ENCODE results near the gene CAMK1D. TPM values are rescaled to one million over a fixed set of nuclear protein-coding genes. Genes with fewer than 3 reads are reported as not detected.

CAMK1D gene
- total RNA-seq, 1 experiment from 2014 or later = 6.3 TPM

DNA sequence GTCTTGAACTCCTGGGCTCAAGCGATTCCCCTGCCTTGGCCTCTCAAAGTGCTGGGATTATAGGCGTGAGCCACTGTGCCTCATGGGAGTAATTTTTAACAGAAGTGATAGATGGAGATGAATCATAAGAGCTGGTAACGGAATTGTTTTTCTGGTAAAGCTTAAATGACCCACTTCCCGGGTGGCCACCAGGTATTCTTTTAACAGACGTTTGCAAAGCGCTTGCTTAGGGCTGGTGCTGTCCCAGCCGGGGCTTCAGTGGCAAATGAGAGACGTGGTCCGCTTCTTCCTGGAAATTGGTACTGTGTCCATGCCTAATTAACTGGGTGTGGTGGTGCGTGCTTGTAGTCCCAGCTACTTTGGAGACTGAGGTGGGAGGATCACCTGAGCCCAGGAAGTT, 23.5 kb downstream of the CAMK1D start:
- Histone ChIP-seq H2AFZ (ENCODE audit: low read length) (no peak overlapping the region), H3K9ac (ENCODE audit: extremely low read depth, insufficient read length, low read length) (no peak overlapping the region), H3K18ac (ENCODE audit: insufficient read length, low read depth, low read length) (no peak overlapping the region), H3K27ac (ENCODE audit: insufficient read length, low read depth, low read length) (no peak overlapping the region), H4K91ac (ENCODE audit: insufficient read length, low read depth, low read length) (no peak overlapping the region), H3K27me3 (ENCODE audit: insufficient read depth, low read length) (no peaks in the 10 kb centered on the region), H2BK120ac (ENCODE audit: low read depth, low read length, poor library complexity, severe bottlenecking) (no peak overlapping the region), H3K79me1 (ENCODE audit: insufficient read depth, low read depth, low read length, poor library complexity, severe bottlenecking) (no peaks in the 10 kb centered on the region), H3K23ac (ENCODE audit: insufficient read length, low read depth, low read length) (no peak overlapping the region), H4K20me1 (ENCODE audit: control insufficient read depth, insufficient read depth, insufficient read length) (no peaks in the 10 kb centered on the region), H2BK20ac (ENCODE audit: low read depth, low read length, poor library complexity, severe bottlenecking) (no peak overlapping the region), H3K4ac (ENCODE audit: low read depth, low read length) (no peak overlapping the region), H2BK12ac (ENCODE audit: insufficient read length, low read depth, low read length) (no peak overlapping the region), H2BK15ac (ENCODE audit: low read depth, low read length) (no peak overlapping the region), H3K23me2 (ENCODE audit: insufficient read length, low read depth, low read length, poor library complexity, severe bottlenecking) (no peaks in the 10 kb centered on the region), H4K5ac (ENCODE audit: insufficient read length, low read depth, low read length) (no peak overlapping the region), H2BK5ac (ENCODE audit: insufficient read length, low read length) (no peak overlapping the region), H4K8ac (replicated peaks; ENCODE audit: insufficient read length, low read depth, low read length) (no peak overlapping the region), H3K79me2 (ENCODE audit: insufficient read depth, low read length) (no peaks in the 10 kb centered on the region), H3K14ac (ENCODE audit: insufficient read depth, low read length) (no peak overlapping the region; the same call in 1 of the 2 replicates), H3T11ph (ENCODE audit: low read length) (no peak overlapping the region), H3K56ac (ENCODE audit: insufficient read length, low read depth, low read length) (no peak overlapping the region), H3K4me1 (ENCODE audit: insufficient read depth, low read length) (no peaks in the 10 kb centered on the region), H3K9me3 (ENCODE audit: control insufficient read depth, low read depth, low read length) (no peaks in the 10 kb centered on the region), H3K4me2 (ENCODE audit: insufficient read depth, insufficient read length, low read length) (no peak overlapping the region), H2AK5ac (ENCODE audit: insufficient read length, low read length) (no peak overlapping the region)
- Mint-ChIP-seq H3K27ac (no peak overlapping the region; a peak in 1 of 7 replicates), H3K27me3 (ENCODE audit: low read depth) (no peaks in the 10 kb centered on the region), H3K4me3 (no peak overlapping the region), H3K4me1 (no peaks in the 10 kb centered on the region), H3K36me3 (ENCODE audit: insufficient read depth in 1 of 3, low read depth in 3 of 3) (no peaks in the 10 kb centered on the region), H3K9me3 (no peaks in the 10 kb centered on the region)
- TF ChIP-seq, protein P1, sequence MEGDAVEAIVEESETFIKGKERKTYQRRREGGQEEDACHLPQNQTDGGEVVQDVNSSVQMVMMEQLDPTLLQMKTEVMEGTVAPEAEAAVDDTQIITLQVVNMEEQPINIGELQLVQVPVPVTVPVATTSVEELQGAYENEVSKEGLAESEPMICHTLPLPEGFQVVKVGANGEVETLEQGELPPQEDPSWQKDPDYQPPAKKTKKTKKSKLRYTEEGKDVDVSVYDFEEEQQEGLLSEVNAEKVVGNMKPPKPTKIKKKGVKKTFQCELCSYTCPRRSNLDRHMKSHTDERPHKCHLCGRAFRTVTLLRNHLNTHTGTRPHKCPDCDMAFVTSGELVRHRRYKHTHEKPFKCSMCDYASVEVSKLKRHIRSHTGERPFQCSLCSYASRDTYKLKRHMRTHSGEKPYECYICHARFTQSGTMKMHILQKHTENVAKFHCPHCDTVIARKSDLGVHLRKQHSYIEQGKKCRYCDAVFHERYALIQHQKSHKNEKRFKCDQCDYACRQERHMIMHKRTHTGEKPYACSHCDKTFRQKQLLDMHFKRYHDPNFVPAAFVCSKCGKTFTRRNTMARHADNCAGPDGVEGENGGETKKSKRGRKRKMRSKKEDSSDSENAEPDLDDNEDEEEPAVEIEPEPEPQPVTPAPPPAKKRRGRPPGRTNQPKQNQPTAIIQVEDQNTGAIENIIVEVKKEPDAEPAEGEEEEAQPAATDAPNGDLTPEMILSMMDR (conservative IDR thresholded peaks at IDR 0.05) = no peak
- DNase-seq = no peak
- WGBS (ENCODE audit: extremely low coverage, insufficient read length, low lambda C conversion rate) = no CpG with 5 or more reads among the region's 10 CpGs

Measured in H9 (cell line).